Endothelial cell of umbilical vein (primary cell): Measurements from ENCODE around the gene GALNT17. TPM values are rescaled to one million over a fixed set of nuclear protein-coding genes. Genes with fewer than 3 reads are reported as not detected.

ENCODE experiments used
- BruUV-seq: library from RNA; stranded (reverse); fragments of 400-500 nt; replicated peaks from 2 replicates; lab custom pipeline; 2021; lab: Mats Ljungman, UMichigan
- CTCF ChIA-PET: fragments of 300-600, 350-600 bp; sonication (Branson Sonifier 250); formaldehyde crosslinking; loops from one replicate; lab custom pipeline; 2021; ENCODE audit warnings: antibody characterized with exemption, inconsistent platforms; lab: Charles Lee
- POLR2A ChIA-PET: fragments of 300-600, 350-600 bp; sonication (Branson Sonifier 250); formaldehyde crosslinking; loops from one replicate; lab custom pipeline; 2021; ENCODE audit warnings: antibody characterized with exemption, inconsistent platforms; lab: Charles Lee
- DNase-seq: peaks from one replicate; pipeline ENCODE4 v3.0.0-alpha.2; 2011; ENCODE audit warnings: low read depth, low spot score
- FAIRE-seq: peaks from 2 replicates; lab custom pipeline; 2011; peaks lifted over from hg19 to GRCh38; lab: Jason Lieb, UNC
- H2AFZ ChIP-seq: 2 replicates; pipeline ENCODE4 v1.6.0; 2012; ENCODE audit warnings: low read depth, low read length, control low read depth, inconsistent platforms
- H3K27ac ChIP-seq: 2 replicates; pipeline ENCODE4 v1.5.1; 2011; ENCODE audit warnings: low read depth, mild to moderate bottlenecking, control low read depth, low read length, moderate library complexity; ENCODE audit not compliant: insufficient read depth
- H3K27me3 ChIP-seq, 2 experiments: 2 replicates each; pipeline versions ENCODE4 v1.6.0 to v1.6.1; 2011; ENCODE audit warnings: low read length in 2 of 2, mixed read lengths in 1 of 2; ENCODE audit not compliant: control insufficient read depth in 2 of 2, insufficient read depth in 2 of 2
- H3K36me3 ChIP-seq, 2 experiments: 2 replicates in 1 of 2; 3 replicates in 1 of 2; pipeline ENCODE4 v1.5.1; 2011; ENCODE audit warnings: low read length in 2 of 2, mild to moderate bottlenecking in 1 of 2, moderate library complexity in 1 of 2; ENCODE audit not compliant: control insufficient read depth in 2 of 2, insufficient read depth in 2 of 2; ENCODE audit errors: extremely low read depth in 1 of 2
- H3K4me1 ChIP-seq: 3 replicates; pipeline ENCODE4 v1.5.1; 2011; ENCODE audit warnings: mild to moderate bottlenecking, low read length; ENCODE audit not compliant: control insufficient read depth, insufficient read depth; ENCODE audit errors: extremely low read depth
- H3K4me2 ChIP-seq: 2 replicates; pipeline ENCODE4 v1.6.1; 2011; ENCODE audit warnings: low read length, control low read depth, mixed read lengths; ENCODE audit not compliant: insufficient read depth
- H3K4me3 ChIP-seq, 3 experiments: fragments of 200-600 bp in 1 of 3; sonication (generic), shearing (Covaris generic) in 1 of 3; replicated peaks in 1 of 3; 2 replicates each; pipeline ENCODE4 v1.5.1; 2011 to 2016; ENCODE audit warnings: control low read depth in 3 of 3, low read length in 3 of 3, mild to moderate bottlenecking in 2 of 3, inconsistent platforms in 1 of 3, low read depth in 1 of 3, moderate library complexity in 1 of 3; ENCODE audit not compliant: insufficient read depth in 1 of 3
- H3K79me2 ChIP-seq: 2 replicates; pipeline ENCODE4 v1.6.0; 2012; ENCODE audit warnings: low read length, inconsistent platforms; ENCODE audit not compliant: control insufficient read depth, insufficient read depth
- H3K9ac ChIP-seq: replicated peaks from 2 replicates; pipeline ENCODE3; 2011; ENCODE audit warnings: low read length, control low read depth; ENCODE audit not compliant: insufficient read depth; ENCODE audit errors: extremely low read depth
- H3K9me1 ChIP-seq: replicated peaks from 3 replicates; pipeline ENCODE4 v1.6.0; 2011; ENCODE audit warnings: mild to moderate bottlenecking, low read length; ENCODE audit not compliant: control insufficient read depth, insufficient read depth; ENCODE audit errors: extremely low read depth
- H3K9me3 ChIP-seq: replicated peaks from 2 replicates; pipeline ENCODE4 v1.5.1; 2012; ENCODE audit warnings: low read length, inconsistent platforms; ENCODE audit not compliant: control insufficient read depth, insufficient read depth
- H4K20me1 ChIP-seq: replicated peaks from 2 replicates; pipeline ENCODE3; 2011; ENCODE audit warnings: mild to moderate bottlenecking, low read length; ENCODE audit not compliant: control insufficient read depth, insufficient read depth; ENCODE audit errors: extremely low read depth
- CTCF ChIP-seq, 2 donors: IDR thresholded peaks; 1 replicate in 1 of 2; 2 replicates in 1 of 2; pipeline ENCODE4 v1.5.1; 2011; ENCODE audit warnings: low read length in 2 of 2, mild to moderate bottlenecking in 2 of 2, moderate library complexity in 2 of 2, control low read depth in 1 of 2, inconsistent platforms in 1 of 2, low read depth in 1 of 2; ENCODE audit not compliant: insufficient read depth in 1 of 2; ENCODE audit errors: extremely low read depth in 1 of 2
- EZH2 ChIP-seq: IDR thresholded peaks from 2 replicates; pipeline ENCODE4 v1.6.1; 2012; ENCODE audit warnings: borderline replicate concordance, low read depth, mild to moderate bottlenecking, moderate library complexity, low read length, inconsistent platforms; ENCODE audit not compliant: severe bottlenecking
- FOS ChIP-seq: IDR thresholded peaks from 2 replicates; pipeline ENCODE4 v1.6.1; 2011; ENCODE audit warnings: mild to moderate bottlenecking, low read length, moderate library complexity, borderline replicate concordance; ENCODE audit not compliant: insufficient read depth
- GATA2 ChIP-seq: IDR thresholded peaks from 2 replicates; pipeline ENCODE4 v1.7.0; 2011; ENCODE audit warnings: low read depth, mild to moderate bottlenecking, moderate library complexity, mixed read lengths, low read length; ENCODE audit not compliant: insufficient read length, insufficient read depth
- JUN ChIP-seq: IDR thresholded peaks from 2 replicates; pipeline ENCODE4 v1.6.1; 2011; ENCODE audit warnings: borderline replicate concordance, low read depth; ENCODE audit not compliant: insufficient read length, insufficient read depth
- MAX ChIP-seq: IDR thresholded peaks from 2 replicates; pipeline ENCODE4 v1.6.1; 2011; ENCODE audit not compliant: insufficient read depth, insufficient read length
- MYC ChIP-seq: IDR thresholded peaks from one replicate; pipeline ENCODE4 v1.6.1; 2011; ENCODE audit warnings: mild to moderate bottlenecking, low read depth, low read length
- POLR2A ChIP-seq: IDR thresholded peaks from 2 replicates; pipeline ENCODE4 v1.6.1; 2012; ENCODE audit warnings: low read depth, mild to moderate bottlenecking, control low read depth, low read length
- POLR2AphosphoS5 ChIP-seq: IDR thresholded peaks from 2 replicates; pipeline ENCODE4 v1.6.1; 2012; ENCODE audit warnings: low read depth, mild to moderate bottlenecking, control low read depth, low read length, moderate library complexity; ENCODE audit not compliant: insufficient read depth
- dilution Hi-C: fragments of 300-500 bp; cut with MboI; formaldehyde crosslinking; loops from one replicate; pipeline ENCODE4 v1.15.0; 2019; ENCODE audit warnings: low sequenced_read_pairs; ENCODE audit not compliant: extremely low pct_ligation_motif_present
- intact Hi-C: fragments of 100-400 bp; cut with micrococcal nuclease; formaldehyde crosslinking; loops from one replicate; pipeline ENCODE4 v1.10.0; 2022
- polyA plus RNA-seq, 4 experiments: library from polyadenylated mRNA; depleted of rRNA in 3 of 4; stranded (reverse) in 3 of 4; unstranded in 1 of 4; fragments of >200 nt; gene quantifications; 2 replicates each; pipeline versions ENCODE4 v1.2.1 to v1.2.3, GENCODE V29; 2011 to 2012; ENCODE audit warnings: missing spikeins in 1 of 4
- total RNA-seq: library from RNA; stranded (reverse); gene quantifications from 2 replicates; pipeline ENCODE4 v1.2.3, GENCODE V29; 2021

GALNT17 gene
- total and polyA plus RNA-seq, 2 donors (not counting 3 experiments of a cell fraction or from before 2014, with no cell fraction given), result not detected

GRCh38 chr7:71558806-71559613 lies 427.1 kb downstream of the GALNT17 start:
- no peak for TF ChIP-seq EZH2
- no peak for TF ChIP-seq MAX
- no peak for TF ChIP-seq JUN
- TF ChIP-seq POLR2AphosphoS5, result no peak
- TF ChIP-seq POLR2A, result no peak
- no peak for TF ChIP-seq FOS
- no peak for TF ChIP-seq CTCF (IDR thresholded peaks at IDR 0.05; ENCODE audit: extremely low read depth in 1 of 2, insufficient read depth in 1 of 2, low read depth in 1 of 2, low read length in 2 of 2)
- TF ChIP-seq GATA2, result no peak
- no peak for TF ChIP-seq MYC
- Histone ChIP-seq H2AFZ (no peak overlapping the region), H3K36me3 (no peaks in the 10 kb centered on the region), H3K27me3 (no peaks in the 10 kb centered on the region), H3K9me1 (no peaks in the 10 kb centered on the region), H3K9ac (no peak overlapping the region), H3K27ac (no peak overlapping the region), H3K4me3 (no peak overlapping the region), H3K79me2 (no peaks in the 10 kb centered on the region), H3K4me1 (no peaks in the 10 kb centered on the region), H3K4me2 (no peak overlapping the region), H3K9me3 (peaks cover 2% of the 10 kb centered on the region), H4K20me1 (no peaks in the 10 kb centered on the region)
- POLR2A ChIA-PET, result no interaction called here
- intact Hi-C loops (no loop called here), dilution Hi-C loops (no loop called here)
- BruUV-seq, result no TSS peak
- no peak for FAIRE-seq
- no peak for DNase-seq
- CTCF ChIA-PET, result no interaction called here
